GM13977 (cell line): Measurements from ENCODE around the gene PHKA2.

Source experiments
- DNase-seq: peaks from one replicate; pipeline ENCODE4 v3.0.0; 2012; ENCODE audit warnings: low spot score
- CTCF ChIP-seq: IDR thresholded peaks from 2 replicates; pipeline ENCODE4 v1.5.1; 2012; ENCODE audit warnings: mild to moderate bottlenecking, control low read depth; ENCODE audit not compliant: insufficient read depth; ENCODE audit errors: extremely low read depth, missing control alignments
- in situ Hi-C: fragments of 300-500 bp; cut with MboI; formaldehyde crosslinking; loops from one replicate; pipeline ENCODE4 v1.12.0; 2022; ENCODE audit warnings: low sequenced_read_pairs, low pct_unique_long_range_greater_than_20kb, mixed read lengths, inconsistent platforms; ENCODE audit not compliant: unreplicated experiment

PHKA2 gene

GRCh38 chrX:18896680-18897544 lies 87.0 kb downstream of the PHKA2 start:
- in situ Hi-C loops, result loop anchor here (25.0 kb wide), 1 partner anchor 485 kb away; no protein-coding TSS in a partner anchor
- TF ChIP-seq CTCF, result no peak
- no peak for DNase-seq

- DNase-seq, result no peak
- in situ Hi-C loops, result loop anchor here (25.0 kb wide), 1 partner anchor 483 kb away; no protein-coding TSS in a partner anchor
- TF ChIP-seq CTCF, result no peak
These were observed 88.5 kb downstream of the PHKA2 start for GRCh38 chrX:18895189-18895951.

GRCh38 chrX:18894156-18894555 lies 89.8 kb downstream of the PHKA2 start:
- TF ChIP-seq CTCF, result no peak
- DNase-seq, result no peak
- in situ Hi-C loops, result loop anchor here (25.0 kb wide), 1 partner anchor 482 kb away; no protein-coding TSS in a partner anchor

- in situ Hi-C loops, result loop anchor here (25.0 kb wide), 1 partner anchor 481 kb away; no protein-coding TSS in a partner anchor
- TF ChIP-seq CTCF, result no peak
- DNase-seq, result no peak
These were observed 90.4 kb downstream of the PHKA2 start for GRCh38 chrX:18893536-18893935.

GRCh38 chrX:18892899-18893298 lies 91.0 kb downstream of the PHKA2 start:
- DNase-seq, result no peak
- no peak for TF ChIP-seq CTCF
- in situ Hi-C loops, result loop anchor here (25.0 kb wide), 1 partner anchor 481 kb away; no protein-coding TSS in a partner anchor

- no peak for DNase-seq
- TF ChIP-seq CTCF, result no peak
- in situ Hi-C loops, result loop anchor here (25.0 kb wide), 1 partner anchor 479 kb away; no protein-coding TSS in a partner anchor
These were observed 92.4 kb downstream of the PHKA2 start for GRCh38 chrX:18891548-18891945.
